ENCODE data around the gene CENPA.
"Not testable (repeated sequence)": the region's sequence is repeated elsewhere in the genome, so short reads cannot be mapped to it uniquely, and the experiment has no call there.

CENPA gene

DNA sequence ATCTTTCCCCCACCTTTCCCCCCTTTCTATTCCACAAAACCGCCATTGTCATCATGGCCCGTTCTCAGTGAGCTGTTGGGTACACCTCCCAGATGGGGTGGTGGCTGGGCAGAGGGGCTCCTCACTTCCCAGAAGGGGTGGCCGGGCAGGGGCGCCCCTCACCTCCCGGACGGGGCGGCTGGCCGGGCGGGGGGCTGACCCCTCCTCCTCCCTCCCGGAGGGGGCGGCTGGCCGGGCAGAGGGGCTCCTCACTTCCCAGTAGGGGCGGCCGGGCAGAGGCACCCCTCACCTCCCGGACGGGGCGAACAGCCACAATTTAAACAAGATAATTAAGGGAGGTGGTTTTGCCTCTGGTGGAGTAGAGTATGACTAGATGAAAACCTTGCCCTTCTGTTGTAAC lies 9.3 kb downstream of the CENPA start:
- DNase-seq = not testable (repeated sequence)

DNA sequence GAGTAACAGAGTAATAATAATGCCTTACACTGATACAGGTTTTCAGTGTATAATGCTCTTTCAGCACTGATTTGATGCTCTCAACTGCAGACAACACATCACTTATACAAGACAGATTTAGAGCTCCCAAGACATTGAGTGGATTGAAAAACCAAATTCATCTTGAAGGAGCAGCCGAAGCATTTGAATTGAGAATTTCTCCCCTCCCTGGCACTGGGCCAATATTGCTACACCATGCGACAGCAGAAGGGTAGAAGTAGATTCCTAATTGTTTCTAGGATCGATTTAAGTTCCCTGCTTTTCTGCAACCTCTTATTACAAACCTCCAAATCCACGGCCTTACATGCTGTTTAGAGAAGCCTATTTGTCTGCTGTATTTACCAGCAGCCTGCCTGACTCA lies 15.5 kb downstream of the CENPA start:
- no peak for DNase-seq

DNA sequence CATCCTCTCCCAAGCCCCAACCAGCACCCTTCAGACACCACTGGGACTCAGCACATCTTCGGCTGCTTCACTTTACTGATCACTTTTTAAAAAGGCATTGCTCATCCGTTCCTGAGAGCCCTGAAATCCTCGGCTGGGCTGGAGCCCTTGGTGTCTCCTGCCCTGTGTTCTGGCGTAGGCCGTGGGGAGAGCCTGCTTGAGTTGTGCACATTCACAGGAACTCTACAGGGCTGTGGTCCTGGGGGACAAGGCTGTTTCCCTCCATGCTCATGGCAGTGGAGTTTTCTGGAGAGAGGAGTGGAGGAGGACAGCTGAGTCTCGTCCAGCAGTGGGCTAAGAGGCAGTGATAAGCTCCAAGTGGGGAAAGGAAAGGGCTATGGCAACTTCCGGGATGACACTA lies 15.9 kb downstream of the CENPA start:
- DNase-seq = no peak

DNA sequence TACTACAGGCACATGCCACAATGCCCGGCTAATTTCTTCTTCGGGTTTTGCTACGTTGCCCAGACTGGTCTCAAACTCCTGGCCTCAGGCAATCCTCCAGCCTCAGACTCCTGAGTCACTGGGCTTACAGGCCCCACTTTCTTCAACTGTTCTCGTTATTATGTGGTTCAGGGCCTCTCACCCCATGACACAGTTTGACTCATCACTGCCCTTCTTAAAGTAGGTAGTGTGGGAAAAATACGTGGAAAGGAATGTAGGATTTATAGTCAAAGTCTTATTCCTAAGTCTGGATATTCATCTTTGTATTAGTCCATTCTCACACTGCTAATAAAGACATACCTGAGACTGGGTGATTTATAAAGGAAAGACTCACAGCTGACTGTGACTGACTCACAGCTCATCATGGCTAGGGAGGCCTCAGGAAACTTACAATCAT lies 19.4 kb downstream of the CENPA start:
- no peak for DNase-seq

DNA sequence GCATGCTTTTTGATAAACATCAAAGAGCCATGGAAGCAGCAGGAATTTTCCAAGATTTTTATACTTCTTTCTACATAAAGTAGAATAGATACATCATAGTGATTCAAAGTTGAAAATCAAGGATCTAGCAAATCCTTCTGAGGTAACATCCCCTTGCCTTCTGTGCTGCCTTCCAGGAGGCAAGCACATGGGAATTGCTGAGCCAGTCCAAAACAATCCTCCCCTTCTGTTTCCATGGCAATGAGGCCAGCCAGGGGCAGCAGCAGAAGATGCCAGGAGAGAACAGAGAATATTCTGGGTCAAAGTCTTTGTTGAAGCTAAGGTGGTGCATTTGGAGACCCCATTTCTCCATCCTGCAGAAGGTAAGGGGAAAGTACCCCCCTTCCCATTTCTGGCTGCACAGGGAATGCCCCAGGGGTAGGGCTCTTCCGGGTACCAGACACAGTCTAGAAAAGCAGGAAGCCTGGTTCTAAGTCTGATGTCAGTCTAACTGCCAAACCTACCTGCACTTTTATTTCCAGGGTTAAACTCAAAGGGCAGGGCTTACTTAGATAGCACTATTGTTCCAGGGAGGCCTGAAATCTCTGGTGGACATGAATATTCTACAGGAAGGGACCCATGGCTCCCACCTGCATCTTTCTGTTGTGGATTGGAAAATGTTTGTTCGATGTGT lies 22.1 kb downstream of the CENPA start:
- DNase-seq = no peak

DNA sequence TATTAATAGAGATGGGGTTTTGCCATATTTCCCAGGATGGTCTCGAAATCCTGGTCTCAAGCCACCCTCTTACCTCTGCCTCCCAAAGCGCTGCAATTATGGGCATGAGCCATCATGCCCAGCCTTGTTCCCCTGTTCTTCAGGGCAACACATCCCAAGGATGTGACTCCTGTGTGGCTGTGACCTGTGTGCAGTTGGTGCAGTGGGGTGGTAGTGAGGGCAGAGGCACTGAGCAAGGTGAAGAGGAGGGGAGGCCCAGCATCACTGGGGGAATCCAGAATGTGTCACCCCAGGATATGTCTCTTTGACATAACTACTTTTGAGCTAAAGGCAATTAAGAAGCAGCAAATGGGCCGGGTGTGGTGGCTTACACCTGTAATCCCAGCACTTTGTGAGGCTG lies 23.4 kb downstream of the CENPA start:
- DNase-seq = no peak

DNA sequence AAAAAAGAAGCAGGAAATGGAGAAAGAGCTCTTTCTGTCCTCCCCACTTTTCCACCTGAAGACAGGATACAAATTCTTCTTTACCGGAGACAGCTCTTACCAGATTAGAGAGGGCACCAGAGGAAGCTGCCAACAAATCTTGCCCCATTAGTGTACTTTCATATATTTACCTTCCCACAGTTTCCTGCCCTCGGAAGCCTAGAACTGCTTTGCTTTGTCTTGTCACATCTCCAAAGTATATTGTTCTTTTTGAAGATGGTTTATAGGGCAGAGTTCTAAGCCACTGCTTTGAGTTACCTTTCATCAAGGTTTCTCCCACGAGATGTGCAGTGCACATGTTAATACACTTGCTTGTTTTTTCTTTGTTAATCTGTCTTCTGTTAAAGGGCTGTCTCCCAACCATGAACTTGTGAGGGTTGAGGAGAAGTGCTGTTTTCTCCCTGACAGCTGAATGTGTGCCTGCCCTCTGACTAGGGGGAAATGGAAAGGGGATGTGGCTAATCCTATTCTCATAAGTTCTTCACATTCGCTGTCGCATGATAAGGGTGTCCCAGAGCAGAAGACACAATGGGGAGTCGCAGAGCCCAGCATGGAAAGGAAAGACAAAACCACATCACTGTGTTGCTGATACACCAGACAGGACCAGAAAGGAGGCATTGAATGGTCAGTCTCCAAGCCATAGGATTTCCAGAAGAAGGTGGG lies 24.2 kb downstream of the CENPA start:
- peak; percentile 11 for DNase-seq

DNA sequence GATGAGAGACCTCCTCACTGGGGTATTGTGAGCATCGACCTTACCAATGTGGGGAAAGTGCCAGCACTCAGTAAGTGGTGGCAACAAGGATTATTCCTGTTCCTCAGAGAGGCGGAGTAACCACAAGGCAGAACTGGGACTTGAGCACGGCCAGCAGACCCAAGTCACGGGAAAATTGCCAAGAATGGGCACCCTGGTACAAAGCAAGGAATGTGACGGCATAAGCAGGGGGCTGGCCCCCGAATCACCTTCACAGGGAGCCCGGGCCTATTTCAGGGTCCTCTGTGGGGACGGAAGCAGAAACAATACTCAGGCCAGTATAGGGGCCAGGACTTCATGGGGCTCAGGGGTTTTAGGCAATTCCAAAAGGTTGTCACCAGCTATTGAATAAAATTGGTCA lies 25.4 kb downstream of the CENPA start:
- DNase-seq = no peak

DNA sequence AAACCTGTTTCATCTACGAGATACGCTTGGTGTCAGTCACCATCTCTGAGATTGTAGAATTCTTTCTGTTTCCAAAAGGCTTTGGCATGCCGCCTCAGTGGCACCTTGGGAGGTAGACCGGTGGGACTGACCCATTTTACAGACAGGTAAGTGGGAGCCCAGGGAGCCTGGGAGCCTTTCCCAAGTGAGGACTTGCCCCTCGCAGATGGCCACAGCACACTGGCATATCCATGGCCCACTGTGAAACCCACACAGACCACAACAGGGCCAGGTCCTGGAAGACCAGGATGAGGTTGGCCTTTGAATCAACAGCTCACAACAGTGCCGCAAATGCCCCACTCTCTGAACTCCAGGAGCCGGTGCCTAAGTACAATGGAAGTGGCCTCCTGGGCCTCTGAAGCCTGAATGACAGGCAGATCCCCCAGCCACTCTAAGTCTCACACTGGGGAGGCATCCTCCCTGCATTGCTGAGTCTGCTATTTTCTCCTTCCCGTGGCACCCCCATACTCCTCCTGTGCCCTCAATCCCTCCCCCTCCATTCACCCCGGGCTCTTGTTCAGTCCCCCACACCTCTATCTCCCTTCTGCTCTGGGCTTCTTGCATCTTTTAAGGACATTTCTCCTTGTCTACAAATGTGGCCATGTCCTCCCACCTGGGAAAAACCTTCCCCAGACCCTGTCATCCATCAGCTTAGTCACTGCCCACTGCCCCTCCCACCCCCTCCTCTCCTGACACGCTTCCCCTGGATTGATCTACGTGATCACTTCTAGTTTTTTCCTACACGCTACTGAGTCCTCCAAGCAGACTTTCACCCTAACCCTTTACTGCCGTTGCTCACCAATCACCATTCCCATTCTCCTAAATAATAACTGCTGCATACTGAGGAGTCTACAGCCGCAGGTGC lies 26.2 kb downstream of the CENPA start:
- no peak for DNase-seq

DNA sequence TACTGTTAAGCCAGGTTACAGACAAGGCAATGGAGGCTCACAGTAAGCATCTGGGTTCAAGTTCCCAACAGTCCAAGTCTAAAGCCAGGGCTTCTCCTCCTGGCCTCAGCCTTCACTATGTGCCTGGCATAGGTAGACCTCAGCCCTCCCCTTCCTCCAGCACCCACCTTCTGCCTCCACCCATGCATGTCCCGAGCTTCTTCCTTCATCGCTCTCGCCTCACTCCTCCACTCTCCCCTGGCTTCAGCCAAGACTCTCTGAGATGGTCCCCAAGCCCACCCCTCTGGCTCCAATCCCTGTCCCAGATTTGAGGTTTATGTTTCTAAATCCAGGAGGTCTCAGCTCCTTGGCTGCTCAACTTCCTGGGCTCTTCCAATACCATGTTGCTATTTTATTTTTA lies 26.9 kb downstream of the CENPA start:
- no peak for DNase-seq

DNA sequence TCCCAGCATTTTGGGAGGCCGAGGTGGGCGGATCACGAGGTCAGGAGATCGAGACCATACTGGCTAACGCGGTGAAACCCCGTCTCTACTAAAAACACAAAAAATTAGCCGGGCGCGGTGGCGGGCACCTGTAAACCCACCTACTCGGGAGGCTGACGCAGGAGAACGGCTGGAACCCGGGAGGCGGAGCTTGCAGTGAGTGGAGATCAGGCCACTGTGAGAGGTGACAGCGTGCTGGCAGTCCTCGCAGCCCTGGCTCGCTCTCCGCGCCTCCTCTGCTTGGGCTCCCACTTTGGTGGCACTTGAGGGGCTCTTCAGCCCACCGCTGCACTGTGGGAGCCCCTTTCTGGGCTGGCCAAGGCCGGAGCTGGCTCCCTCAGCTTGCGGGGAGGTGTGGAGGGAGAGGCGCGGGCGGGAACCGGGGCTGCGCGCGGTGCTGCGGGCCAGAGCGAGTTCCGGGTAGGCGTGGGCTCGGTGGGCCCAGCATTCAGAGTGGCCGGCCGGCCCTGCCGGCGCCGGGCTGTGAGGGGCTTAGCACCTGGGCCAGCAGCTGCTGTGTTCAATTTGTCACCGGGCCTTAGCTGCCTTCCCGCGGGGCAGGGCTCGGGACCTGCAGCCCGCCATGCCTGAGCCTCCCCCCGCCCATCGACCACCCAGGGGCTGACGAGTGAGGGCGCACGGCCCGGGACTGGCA lies 28.4 kb downstream of the CENPA start:
- not testable (repeated sequence) for DNase-seq

DNA sequence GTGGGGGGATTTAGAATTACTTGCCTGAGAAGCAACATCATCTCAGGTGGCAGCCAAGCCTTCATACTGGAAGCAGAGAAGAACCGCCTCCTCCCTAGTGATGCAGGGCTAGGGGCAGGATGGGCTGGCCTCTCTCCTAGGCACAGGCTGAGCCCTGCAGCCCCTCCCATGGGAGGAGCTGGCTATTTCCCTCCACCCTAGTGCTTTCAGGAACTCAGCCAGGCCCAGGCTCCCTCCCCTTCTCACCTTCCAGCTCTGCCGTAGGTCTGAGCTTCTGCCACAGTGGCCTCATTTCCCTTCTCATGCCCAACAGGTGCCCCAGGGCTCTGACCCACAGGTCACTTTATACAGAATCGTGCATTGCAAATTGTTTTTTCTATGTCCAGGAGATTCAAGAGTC lies 31.0 kb downstream of the CENPA start:
- peak; percentile 45 for DNase-seq

DNA sequence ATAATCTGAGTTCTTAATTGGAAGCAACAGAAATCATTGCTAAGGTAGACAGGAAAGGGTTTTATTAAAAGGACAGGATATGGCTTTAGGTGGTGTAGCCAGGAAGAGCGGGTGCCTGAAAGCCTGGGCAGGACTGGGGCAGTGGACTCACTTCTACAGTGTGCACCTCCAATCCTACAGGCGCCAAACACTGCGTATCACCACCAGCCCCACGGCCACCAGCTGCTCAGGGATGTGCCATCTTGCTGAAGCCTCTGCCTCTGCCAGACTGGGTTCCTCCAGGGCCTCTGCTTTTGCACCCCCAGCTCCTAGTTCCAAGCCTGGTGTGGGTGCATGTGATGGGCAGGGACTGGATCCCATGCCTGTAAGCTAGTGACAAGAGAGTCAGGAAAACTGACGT lies 32.4 kb downstream of the CENPA start:
- DNase-seq = no peak

DNA sequence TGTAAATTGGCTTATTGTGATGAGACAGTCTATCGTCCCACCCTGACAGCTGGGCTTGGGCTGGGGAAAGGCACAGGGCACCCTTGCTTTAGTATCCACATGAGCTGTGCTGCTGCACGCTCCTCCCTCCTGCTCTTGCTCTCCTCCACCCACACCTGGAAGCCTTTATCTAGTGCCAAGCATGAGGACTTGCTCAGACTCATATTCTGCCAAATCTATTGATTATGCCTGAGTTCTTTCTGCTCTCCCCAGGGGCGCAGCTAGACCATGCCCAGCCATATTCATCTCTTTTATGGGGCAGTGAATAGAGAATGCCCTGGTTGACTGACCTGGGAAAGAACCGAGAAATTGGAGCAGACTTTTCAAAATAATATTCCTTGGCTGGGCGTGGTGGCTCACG lies 33.1 kb downstream of the CENPA start:
- DNase-seq = no peak

DNA sequence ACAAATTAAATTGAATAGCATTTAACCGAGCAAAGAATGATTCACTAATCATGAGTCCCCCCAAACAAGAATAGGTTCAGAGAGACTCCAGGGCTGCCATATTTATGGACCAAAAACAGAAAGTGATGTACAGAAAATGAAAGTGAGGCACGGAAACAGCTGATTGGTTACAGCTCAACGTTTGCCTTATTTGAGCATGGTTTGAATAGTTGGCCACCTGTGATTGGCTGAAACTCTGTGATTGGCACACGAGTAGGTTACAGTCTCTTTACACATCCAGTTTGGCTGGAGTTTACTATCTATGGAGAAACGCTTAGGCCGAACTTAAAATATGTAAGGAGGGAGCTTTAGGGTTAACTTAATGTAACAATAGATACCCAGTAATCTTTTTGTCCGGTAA lies 35.1 kb downstream of the CENPA start:
- DNase-seq = no peak

DNA sequence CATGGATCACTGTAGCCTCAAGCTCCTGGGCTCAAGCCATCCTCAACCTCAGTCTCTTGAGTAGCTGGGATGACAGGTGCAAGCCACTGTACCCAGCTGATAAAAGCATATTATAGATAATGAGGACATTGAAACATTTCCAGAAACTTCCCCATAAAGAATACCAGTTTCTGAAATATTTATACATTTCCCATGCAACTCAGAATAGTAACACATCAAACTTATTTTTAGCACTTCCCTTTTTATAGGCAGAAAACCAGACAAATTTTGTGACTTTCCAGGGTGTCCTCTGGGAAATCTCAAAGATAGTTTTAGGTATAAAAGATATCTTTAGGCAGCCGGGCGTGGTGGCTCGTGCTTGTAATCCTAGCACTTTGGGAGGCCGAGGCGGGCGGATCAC lies 37.0 kb downstream of the CENPA start:
- DNase-seq = no peak

DNA sequence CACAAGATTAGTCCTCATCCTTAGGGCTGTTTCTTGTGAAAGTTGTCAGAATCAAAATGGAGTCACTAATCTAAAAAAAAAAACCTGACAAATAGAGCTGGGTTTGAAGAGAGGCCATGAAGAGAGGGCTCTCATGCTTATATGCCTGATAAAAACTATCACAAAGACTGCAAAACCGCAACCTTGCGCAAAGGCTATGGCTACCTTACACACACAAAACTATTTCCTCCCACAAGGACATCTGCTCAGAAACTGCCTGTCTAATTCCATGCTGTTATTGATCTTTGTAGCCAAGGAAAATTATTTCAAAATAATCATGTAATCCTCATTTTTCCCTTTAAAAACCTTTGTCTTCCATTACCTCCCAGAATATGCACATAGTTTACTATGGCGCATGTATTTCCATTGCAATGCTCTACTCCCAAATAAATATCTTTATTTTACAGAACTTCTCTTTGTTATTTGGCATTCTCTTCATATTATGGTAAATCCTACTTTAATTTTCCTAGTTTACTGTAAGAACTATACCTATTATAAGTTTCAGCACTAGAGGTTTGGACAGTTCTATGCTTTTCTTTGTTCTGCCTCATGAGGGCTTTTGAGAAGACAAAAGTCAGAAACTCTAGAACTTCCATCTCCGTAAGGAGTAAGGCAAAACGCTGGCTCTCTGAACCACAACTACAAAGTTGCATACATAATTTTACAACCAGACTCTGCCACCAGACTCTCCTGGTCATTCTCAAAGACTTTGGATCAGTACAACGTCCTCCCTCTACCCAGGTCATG lies 52.5 kb downstream of the CENPA start:
- peak; percentile 23 for DNase-seq

DNA sequence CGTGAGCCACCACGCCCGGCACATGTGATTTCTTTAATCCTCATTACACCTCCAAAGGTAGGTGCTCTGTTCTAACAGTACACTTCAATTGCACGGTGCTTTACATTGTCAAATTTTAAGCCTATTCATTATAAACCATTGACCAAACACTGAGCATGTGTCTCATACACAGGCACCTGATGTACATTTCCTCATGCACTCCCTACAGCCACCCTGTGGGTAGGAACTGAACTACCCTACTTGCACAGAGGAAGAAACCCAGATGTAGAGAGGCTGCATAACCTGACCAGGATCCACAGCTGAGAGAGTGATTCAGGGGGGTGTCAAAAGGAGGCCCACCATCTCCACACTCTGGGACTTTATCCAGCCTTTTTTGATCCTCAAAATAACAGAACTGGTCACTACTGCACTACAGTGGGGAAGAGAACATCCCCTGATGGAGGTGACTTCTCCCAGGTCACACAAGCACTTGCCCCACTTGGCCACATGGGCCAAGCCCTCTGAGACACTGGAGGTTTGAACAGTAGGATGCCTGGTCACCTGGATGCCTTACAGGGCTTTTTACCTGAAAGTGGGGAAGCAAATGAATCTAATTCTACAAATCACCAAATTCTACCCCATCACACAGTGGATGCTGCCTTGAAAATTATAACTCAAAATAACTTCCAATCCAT lies 55.2 kb downstream of the CENPA start:
- peak; percentile 19 for DNase-seq

DNA sequence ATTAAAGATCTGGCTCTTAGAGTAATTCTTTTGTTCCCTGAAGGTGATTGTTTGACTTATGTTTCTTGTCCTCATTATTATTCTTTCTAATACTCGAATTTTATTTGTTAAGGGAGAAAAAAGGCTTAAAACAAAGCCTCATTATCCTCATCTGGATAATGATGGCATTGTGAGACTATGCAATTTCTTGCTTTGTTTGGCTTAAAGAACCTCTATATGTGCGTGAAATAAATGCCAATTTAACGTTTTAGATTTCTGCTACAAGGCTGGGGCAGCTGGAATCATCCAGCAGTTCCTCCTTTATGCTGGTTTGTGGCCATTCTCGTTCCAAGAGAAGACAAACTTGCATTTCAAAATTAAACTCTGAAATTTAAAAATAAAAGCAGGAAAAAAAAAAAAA lies 57.2 kb downstream of the CENPA start:
- DNase-seq = no peak

All from hematopoietic multipotent progenitor cell treated with erythropoietin and hydrocortisone succinate and interleukin-3 and kit ligand, for 8 days (in vitro differentiated cells).